ENCODE results near the gene ESD.
"Not testable (repeated sequence)": the region's sequence is repeated elsewhere in the genome, so short reads cannot be mapped to it uniquely, and the experiment has no call there.

The ESD gene

DNA sequence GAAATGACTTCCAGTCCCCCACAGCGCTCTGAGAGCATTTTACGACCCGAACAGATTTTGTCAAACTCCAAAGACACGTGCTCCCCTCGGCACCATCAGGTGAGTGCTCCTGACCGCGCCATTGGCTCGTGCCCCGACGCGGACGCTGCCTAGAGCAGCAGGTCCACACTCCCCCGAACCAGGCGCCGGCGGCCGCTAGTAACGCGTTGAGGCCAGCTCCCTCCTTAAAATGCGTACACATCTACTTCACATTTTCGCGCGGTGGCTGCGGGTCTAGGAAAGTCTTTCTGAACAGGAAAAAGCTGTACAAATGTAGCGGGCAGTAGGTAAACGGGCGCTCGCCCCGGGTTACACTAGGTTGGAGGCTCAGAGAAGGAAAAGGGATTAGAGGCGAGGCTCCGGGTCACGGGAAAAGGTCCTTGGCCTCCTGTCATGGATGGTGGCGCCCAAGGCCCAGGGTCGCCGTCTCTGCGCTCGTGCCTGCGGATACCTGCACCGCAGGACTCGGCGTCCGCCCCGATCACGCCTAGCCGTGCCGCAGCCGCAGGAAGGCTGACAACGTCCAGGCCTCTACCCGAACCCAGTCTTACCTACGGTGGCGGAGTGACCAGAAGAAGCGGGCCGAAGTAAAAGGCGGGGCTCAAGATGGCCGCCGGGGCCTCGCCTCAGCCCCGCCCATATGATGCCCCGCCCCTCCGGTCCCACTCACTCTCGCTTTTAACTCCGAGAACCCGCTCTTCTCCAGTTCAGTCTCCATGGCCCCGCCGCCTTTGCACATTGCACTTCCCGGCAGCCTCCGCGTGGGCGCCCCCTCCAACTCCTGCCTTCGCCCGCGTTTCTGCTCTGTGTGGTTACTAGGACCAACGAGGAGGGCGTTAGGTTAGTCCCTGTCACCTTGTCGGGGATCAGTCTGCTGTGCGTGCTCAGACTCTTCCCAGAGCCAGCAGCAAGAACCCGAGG, at the start of gene ESD:
ESD (minus strand) TSS at position 647 of the 960 bp plus-strand sequence. CDS start 5,748 bp downstream, outside the sequence.
- DNase-seq (ENCODE audit: low read depth in 2 of 2), result peak; percentile 90 to 95

DNA sequence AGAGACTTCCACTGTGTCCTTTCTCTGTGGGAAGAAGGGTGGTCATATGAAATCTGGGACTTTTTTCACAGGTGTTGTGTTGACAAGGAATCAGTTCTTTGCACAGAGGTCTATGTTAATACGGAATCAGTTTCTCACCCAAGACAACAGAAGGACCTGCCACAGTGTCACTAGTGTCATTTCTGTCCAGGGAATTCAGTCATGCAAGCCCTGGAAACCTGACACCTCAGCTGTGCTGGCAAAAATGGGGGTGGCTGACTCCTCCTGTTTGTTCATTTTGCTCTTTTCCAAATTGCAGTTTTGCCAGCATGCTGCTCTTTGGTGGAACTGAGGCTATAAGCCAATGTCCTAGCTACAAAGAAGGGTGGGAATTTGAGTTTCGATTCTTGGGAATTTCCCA, 49.8 kb upstream of the ESD start:
- no peak for DNase-seq (ENCODE audit: low read depth in 2 of 2)

GRCh38 chr13:46845146-46845545, 48.2 kb upstream of the ESD start:
- DNase-seq (ENCODE audit: low read depth in 2 of 2), result no peak

GRCh38 chr13:46844431-46844830, 47.5 kb upstream of the ESD start:
- DNase-seq (ENCODE audit: low read depth in 2 of 2), result no peak

DNA sequence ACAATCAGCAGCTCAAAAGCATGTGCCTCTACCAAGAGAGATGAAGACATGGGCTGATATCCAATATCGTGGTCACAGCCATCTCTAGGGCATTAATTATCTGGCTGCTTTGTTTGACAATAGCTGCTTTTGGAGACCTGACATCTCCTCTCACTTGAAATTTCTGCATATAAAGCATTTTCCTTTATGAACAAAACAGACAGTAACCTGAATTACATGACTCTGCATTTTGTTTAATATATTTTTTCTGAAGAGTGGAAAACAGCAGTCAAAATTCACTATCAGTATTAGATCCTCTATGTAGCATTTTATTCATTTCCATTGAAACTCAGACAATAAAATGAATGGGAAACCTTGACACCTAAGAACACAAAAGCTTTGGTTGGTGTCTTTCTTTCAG, 42.4 kb upstream of the ESD start:
- DNase-seq (ENCODE audit: low read depth in 2 of 2), result no peak

DNA sequence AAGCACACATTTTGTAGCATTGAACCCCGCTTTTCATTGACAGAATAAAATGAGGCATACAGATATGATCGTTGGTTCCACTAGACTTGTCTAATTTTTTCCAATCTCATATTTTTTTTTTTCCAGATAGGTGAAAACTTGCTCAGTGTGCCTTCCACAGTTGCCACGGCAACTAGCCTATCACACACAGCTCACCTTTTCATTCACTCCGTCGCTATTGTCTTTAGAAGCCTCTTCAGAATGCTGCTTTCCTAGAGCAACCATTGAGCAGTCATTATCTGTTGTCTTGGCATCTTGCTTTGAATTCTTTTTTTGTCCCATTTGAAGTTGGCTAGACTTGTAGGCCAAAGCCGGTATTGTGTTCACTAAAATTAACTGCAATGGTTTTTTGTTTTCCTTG, 37.7 kb upstream of the ESD start:
- DNase-seq (ENCODE audit: low read depth in 2 of 2), result no peak

DNA sequence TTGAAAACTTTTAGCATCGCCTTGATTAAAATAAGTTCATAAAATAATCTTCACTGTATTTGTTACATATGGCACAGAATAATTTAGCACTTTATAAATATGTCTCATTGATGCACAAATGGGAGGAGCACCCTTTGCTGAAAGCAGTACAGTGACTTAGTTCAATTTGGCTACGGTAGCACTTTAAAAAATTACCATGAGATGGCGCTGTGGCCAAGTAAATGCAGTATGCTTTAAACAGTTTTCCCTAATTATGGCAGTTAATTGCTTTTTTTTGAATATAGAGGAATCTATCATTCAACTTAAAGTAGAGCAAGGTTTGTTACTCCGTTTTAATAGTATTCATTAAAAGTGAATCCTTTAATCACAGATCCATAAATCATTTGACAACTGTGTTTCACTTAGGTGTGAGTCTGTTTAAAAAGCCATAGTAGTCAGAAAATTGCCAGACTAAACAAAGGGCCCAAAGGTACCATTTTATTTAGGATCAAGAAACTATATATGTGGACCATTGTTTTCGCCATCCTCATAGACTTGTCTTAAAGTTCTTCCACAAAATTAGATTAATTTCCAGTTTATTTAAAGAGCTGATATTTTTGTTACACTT, 34.7 kb upstream of the ESD start:
- peak in 1 of 2 donors; percentile 17 for DNase-seq (ENCODE audit: low read depth in 2 of 2)

- DNase-seq (ENCODE audit: low read depth in 2 of 2), result no peak
Observed at GRCh38 chr13:46830405-46831005, 33.5 kb upstream of the ESD start.

DNA sequence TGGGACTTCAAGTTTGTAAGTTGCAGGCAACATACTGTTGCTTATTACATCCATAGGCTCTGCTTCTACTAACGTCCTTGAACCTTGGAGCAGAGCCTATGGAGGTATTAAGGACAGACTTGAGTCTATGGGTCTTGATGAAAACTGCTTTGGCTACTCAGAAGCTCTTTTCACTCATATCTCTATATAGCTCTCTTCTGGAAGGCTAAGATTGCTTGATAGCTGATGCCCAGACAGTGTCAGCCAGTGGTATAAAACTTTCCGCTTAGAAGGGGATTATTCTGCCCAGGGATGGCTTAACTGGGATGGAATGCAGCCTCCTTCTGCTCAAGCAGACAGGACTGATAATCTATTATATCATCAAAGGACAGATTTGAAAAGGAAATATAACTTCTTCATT, 25.6 kb upstream of the ESD start:
- DNase-seq (ENCODE audit: low read depth in 2 of 2), result no peak

- DNase-seq (ENCODE audit: low read depth in 2 of 2), result no peak
Observed at GRCh38 chr13:46817838-46818476, 21.0 kb upstream of the ESD start.

DNA sequence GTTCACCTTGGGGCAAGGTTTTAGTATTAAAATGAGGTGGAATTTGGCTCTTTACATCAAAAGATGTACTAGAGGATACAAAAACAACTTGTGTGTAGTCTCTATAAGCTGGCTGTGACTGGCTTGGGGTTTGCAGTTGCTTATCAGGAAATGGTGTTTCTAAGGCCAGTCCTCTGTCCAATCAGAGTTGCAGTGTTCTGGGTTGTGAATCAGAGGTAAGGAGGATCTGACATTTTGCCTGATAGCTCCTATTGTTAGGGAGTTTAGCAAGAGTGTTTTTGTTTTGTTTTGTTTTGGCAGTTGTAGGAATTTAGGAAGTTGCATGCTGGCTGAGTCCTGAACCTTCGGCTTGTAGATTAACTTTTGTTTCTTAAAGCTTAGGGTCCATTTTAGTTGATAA, 20.1 kb upstream of the ESD start:
- DNase-seq (ENCODE audit: low read depth in 2 of 2), result no peak

- no peak for DNase-seq (ENCODE audit: low read depth in 2 of 2)
Observed at GRCh38 chr13:46816371-46816770, 19.4 kb upstream of the ESD start.

- DNase-seq (ENCODE audit: low read depth in 2 of 2), result no peak
Observed at GRCh38 chr13:46812301-46812797, 15.4 kb upstream of the ESD start.

DNA sequence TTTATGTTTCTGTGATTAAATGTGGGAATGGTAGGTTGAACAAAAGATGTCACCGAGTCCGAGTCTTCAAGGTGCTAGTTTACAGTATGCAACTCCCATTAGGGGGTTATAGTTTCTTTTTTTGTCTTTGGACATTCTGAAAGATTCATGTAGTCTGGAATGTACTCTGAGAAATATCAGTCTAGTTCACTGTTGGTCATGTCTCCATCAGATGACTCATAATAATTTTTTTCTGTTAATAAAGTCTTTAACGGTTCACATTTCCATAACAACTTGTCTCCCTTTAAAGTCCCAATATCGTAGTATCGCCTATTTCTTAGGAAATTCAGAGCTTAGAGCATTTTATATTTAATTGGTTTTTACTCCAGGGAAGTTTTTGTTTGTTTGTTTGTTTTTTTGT, 13.5 kb upstream of the ESD start:
- no peak for DNase-seq (ENCODE audit: low read depth in 2 of 2)

DNA sequence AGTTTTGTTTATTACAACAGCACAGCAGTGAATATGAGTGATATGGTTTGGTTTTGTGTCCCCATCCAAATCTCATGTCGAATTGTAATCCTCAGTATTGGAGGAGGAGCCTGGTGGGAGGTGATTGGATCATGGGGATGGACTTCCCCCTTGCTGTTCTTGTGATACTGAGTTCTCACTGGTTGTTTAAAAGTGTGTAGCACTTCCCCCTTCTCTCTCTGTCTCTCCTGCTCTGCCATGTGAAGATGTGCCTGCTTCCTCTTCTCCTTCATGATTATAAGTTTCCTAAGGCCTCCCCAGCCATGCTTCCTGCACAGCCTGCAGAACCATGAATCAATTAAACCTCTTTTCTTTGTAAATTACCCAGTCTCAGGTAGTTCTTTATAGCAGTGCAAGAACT, 8.0 kb upstream of the ESD start:
- not testable (repeated sequence) for DNase-seq (ENCODE audit: low read depth in 2 of 2)

DNA sequence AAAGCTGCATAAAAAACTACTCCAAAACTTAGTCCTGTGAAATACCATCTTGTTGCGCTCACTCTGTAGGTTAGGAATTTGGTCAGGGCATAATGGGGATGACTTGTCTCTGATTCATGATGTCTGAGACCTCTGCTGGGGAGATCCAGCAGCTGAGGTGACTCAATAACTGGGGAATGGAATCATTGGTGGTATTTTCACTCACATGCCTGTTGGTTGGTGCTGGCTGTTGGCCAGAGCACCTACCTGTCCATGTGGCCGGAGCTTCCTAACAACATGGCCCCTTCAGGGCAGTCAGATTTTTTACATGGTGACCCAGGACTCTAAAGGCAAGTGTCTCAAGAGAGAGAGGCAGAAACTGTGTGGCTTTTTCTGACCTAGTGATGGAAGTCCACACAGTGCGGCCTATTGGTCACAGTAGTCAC, 7.4 kb upstream of the ESD start:
- no peak for DNase-seq (ENCODE audit: low read depth in 2 of 2)

- no peak for DNase-seq (ENCODE audit: low read depth in 2 of 2)
Observed at GRCh38 chr13:46803586-46803985, 6.6 kb upstream of the ESD start.

DNA sequence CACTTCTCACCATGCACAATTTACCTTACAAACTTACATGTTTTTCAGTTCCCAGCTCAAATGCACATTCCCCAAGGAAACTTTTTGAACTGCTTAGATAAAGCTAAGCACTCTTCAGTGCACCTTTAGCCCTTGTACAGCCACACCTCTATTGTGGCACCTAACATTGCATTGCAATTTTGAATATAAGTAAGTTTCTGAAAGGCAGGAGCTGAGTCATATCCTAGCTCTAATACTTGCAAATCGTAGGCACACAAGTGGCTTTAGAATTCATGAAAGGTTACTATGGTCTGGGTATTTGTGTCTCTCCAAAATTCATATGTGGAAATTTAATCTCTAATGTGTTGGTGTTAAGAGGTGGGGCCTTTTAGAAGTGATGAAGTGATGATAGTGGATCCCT, 4.9 kb upstream of the ESD start:
- DNase-seq (ENCODE audit: low read depth in 2 of 2), result no peak

DNA sequence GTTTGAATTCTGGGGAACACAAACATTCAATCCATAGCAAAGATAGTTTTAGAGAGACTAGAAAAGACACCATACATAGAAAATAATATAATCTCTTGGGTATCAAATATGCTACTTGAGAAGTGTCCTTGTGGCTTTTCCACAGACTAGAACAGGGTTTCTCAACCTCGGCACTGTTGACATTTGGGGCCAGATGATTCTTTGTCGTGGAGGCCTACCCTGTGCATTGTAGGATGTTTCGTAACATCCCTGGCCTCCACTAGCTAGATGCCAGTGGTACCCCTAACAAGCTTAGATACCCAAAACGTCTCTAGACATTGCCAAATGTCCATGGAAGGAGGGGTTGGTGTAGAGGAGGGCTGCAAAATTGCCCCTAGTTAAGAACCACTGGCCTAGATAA, 2.2 kb upstream of the ESD start:
- no peak for DNase-seq (ENCODE audit: low read depth in 2 of 2)

GRCh38 chr13:46797501-46798237, 708 bp upstream of the ESD start:
- no peak for DNase-seq (ENCODE audit: low read depth in 2 of 2)

DNA sequence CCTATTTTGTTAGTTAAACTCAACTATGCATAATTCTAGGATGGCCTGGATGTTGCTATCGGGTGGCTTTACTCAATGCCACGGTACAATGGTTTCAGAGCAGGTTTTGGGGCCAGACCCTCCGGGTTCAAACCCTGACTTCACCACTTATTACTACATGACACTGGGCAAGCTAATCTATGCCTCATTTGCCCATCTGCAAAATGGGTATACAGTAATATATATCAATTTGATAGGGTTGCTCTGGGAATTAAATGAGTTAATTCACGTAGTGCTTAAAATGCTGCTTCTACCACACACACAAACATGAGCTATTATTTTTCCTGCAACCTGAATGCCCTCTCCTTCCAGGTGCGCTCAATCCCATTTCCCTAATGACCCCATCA, 839 bp downstream of the ESD start:
- DNase-seq (ENCODE audit: low read depth in 2 of 2), result no peak

All from stimulated activated CD4-positive, alpha-beta T cell treated with anti-CD3 and anti-CD28 coated beads, Interleukin-1b, Interleukin-23, amount 100 ng/mL, for 4 hours (primary cell).